ENCODE results near the gene ATP11C.
A peak's percentile ranks its signal among the peaks of the same experiment; 100 is the strongest.

Gene ATP11C

DNA sequence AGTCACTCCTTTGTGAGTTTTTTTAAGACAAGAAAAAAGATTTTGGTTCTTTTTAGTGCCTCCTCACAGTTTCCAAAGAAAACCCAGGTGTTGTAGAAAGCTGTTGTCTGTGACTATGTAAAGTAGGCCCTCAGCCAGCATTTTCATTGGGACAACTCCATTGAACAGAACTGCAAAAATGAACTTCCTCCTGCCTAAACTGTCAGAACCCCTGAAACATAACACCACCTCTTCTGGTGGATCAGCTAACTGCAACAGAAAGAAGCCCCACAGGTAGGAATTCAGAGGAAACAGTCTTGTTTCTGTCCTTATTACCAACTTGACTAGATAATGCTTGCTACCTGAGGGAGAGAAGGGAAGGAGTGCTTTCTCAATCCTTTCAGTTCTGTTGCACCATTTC, 3.4 kb upstream of the ATP11C start:
- TF ChIP-seq, protein P1, sequence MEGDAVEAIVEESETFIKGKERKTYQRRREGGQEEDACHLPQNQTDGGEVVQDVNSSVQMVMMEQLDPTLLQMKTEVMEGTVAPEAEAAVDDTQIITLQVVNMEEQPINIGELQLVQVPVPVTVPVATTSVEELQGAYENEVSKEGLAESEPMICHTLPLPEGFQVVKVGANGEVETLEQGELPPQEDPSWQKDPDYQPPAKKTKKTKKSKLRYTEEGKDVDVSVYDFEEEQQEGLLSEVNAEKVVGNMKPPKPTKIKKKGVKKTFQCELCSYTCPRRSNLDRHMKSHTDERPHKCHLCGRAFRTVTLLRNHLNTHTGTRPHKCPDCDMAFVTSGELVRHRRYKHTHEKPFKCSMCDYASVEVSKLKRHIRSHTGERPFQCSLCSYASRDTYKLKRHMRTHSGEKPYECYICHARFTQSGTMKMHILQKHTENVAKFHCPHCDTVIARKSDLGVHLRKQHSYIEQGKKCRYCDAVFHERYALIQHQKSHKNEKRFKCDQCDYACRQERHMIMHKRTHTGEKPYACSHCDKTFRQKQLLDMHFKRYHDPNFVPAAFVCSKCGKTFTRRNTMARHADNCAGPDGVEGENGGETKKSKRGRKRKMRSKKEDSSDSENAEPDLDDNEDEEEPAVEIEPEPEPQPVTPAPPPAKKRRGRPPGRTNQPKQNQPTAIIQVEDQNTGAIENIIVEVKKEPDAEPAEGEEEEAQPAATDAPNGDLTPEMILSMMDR (IDR thresholded peaks at IDR 0.05; ENCODE audit: insufficient read depth, low read depth, low read length, missing control alignments), result no peak
- no peak overlapping the region for H3K4me3 ChIP-seq (ENCODE audit: low read length)
- DNase-seq (ENCODE audit: low read depth), result no peak

- DNase-seq (ENCODE audit: low read depth), result no peak
- TF ChIP-seq, protein P1 (IDR thresholded peaks at IDR 0.05; ENCODE audit: insufficient read depth, low read depth, low read length, missing control alignments), result no peak
- peak overlapping the region; percentile 61 for H3K4me3 ChIP-seq (ENCODE audit: low read length)
These were observed 1.1 kb upstream of the ATP11C start for GRCh38 chrX:139933904-139934303.

GRCh38 chrX:139932073-139932900, 566 bp downstream of the ATP11C start:
- TF ChIP-seq, protein P1 (IDR thresholded peaks at IDR 0.05; ENCODE audit: insufficient read depth, low read depth, low read length, missing control alignments), result no peak
- H3K4me3 ChIP-seq (ENCODE audit: low read length), result peak overlapping the region; percentile 61
- peak; percentile 36 for DNase-seq (ENCODE audit: low read depth)

GRCh38 chrX:139931646-139932072, 1.2 kb downstream of the ATP11C start:
- DNase-seq (ENCODE audit: low read depth), result no peak
- TF ChIP-seq, protein P1 (IDR thresholded peaks at IDR 0.05; ENCODE audit: insufficient read depth, low read depth, low read length, missing control alignments), result no peak
- H3K4me3 ChIP-seq (ENCODE audit: low read length), result peak overlapping the region; percentile 59

DNA sequence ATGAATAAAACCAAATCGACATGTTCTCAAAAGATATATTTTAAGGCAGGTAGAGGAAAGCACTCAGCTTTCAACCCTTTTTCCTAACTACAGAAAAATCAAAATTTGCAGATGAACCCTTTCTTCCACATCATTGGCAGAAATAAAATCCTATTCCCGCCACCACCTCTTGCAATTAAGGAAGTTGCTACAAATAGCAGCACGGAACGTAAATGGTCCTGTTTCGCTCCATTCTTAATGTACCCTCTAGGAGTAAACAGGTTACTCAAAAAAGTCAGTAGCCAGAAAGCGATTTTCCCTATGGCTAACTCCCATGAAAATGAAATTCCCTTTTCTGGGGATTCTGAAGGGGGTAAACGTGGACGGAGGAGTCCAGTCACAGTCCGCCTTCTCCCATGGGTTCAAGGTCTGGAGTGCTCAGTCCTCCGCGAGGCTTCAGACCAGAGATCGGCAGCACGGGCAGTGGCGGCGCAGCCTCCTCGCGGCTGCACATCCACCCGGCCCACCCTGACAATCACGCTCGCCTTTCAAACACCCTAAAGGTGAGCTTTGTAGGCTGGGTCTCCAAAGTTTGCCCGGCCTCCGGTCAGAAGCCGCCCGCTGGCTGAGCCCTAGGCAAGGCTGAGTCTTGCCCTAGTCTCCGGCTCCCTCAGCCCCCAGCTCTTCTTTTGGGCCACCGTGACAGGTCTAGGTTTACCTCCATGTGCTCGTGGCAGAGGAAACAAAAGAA, 1.8 kb downstream of the ATP11C start:
- peak; percentile 8 for DNase-seq (ENCODE audit: low read depth)
- TF ChIP-seq, protein P1 (IDR thresholded peaks at IDR 0.05; ENCODE audit: insufficient read depth, low read depth, low read length, missing control alignments), result no peak
- peak overlapping the region; percentile 59 for H3K4me3 ChIP-seq (ENCODE audit: low read length)

DNA sequence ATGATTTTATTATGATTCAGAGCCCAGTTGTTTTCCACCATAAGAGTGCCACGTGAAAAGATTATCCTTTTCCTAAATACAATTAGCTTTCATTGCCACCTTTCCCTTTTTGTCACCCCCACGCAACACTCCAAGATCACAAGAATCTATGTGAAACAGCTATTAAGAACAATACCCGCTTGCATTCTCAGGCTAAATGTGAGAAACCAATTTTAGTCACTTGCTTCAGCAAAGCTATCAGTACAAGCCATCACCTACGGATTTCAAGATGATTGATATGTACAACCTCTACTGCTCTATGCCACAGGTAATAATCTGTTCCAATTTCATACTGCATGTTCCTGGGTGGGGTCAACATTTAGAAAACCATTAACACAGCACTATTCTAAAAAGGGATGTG, 2.5 kb downstream of the ATP11C start:
- no peak for DNase-seq (ENCODE audit: low read depth)
- H3K4me3 ChIP-seq (ENCODE audit: low read length), result peak overlapping the region; percentile 59
- TF ChIP-seq, protein P1 (IDR thresholded peaks at IDR 0.05; ENCODE audit: insufficient read depth, low read depth, low read length, missing control alignments), result no peak
